Hematopoietic multipotent progenitor cell treated with erythropoietin and hydrocortisone succinate and interleukin-3 and kit ligand, for 15 days (in vitro differentiated cells): Measurements from ENCODE around the gene CACNA2D3.

Experiments
- DNase-seq: peaks from one replicate; pipeline ENCODE4 v3.0.0-alpha.2; 2015; ENCODE audit warnings: low spot score

CACNA2D3 gene

DNA sequence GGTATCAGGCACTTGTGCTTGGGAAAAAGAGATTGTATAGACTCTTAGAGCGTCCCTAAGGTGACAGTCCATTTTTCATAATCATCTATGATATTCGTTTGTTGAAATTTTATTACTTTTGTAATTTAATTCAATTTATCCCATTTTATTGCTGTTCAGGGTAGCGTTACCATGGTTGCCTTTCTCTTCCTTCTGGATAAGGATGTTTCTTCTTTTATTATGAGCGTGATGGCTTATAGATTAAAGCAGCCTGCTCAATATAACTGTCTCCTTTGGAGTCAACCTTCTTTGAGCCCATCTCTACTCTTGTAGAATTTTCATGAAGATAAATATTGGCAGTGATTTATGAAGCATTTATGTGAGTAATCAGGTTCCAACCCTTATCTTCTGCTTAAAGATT is 623.5 kb downstream of the CACNA2D3 start:
- DNase-seq: no peak

GRCh38 chr3:54746722-54747121 is 624.4 kb downstream of the CACNA2D3 start:
- no peak for DNase-seq

DNA sequence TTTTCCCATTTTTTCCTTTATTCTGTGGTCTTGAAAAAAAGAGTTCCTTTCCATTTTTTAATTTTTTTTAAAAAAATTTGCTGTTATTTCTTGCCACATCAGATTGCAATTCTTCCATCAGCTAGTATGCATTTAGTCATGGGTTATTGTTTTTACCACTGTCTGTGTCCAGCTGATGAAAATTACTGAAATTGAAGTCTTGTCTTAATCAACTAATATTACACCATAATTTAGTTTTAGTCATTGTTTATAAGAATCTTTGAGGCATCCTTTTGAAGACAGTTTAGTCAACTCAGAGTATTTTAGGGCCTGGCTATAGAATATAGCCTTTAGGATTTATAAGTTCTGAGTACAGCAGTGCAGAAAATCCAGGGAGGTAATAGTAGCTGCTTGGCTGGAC is 633.4 kb downstream of the CACNA2D3 start:
- DNase-seq: no peak

- DNase-seq: no peak
Observed at GRCh38 chr3:54756330-54756731, 634.0 kb downstream of the CACNA2D3 start.

DNA sequence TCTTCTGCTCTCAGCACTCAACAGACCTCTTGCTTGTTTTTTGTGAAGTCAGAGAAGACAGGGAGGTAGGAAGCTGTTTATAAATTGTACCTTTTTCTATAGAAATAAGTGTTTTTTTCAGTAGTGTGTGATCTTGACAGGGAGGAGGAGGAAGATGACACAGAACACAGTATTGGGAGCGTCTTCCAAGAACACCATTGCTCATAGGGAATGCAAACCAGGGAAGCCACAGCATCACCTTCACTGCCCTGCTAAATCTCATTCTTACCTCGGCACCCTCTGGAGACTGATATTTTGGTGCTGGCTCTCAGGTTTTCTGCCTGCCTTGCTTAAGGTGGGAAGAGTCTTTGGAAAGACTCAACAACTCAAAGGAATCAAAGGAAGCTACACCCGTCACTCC is 636.1 kb downstream of the CACNA2D3 start:
- DNase-seq: no peak

DNA sequence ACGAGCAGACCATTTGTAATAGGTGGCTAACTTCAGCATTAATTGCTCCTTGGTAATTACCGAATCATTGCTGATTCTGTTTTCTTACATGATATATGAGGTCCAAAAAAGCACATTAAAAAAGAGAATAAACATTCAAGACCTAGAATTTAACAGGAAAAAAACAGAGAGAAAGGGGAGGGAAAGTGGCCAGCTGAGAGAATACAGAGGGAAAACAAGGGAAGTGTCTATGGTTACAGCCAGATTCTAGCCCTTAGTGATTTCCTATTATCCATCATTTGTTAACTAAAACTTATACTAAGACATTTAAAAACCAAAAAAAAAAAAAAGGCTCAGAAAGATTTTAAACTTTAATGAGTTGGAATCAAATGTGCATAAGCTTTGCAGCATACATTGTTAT is 636.8 kb downstream of the CACNA2D3 start:
- no peak for DNase-seq

DNA sequence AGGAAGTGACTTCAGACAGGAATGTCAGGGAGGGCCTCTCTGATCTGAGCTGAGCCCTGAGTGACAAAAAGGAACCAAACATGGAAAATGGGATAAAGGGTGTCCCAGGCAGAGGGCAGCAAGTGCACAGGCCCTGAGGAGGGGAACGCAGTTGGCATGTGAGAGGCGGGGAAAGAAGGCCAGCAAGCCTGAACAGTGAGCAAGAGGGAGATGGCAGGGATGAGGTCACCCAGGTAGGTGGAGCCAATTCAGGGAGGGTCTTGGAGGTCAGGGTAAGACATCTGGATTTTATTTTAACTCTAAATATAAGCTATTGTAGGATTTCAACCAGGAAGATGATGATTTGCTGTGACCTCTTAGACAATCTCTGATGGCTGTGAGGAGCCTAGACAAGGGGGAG is 637.8 kb downstream of the CACNA2D3 start:
- DNase-seq: no peak

DNA sequence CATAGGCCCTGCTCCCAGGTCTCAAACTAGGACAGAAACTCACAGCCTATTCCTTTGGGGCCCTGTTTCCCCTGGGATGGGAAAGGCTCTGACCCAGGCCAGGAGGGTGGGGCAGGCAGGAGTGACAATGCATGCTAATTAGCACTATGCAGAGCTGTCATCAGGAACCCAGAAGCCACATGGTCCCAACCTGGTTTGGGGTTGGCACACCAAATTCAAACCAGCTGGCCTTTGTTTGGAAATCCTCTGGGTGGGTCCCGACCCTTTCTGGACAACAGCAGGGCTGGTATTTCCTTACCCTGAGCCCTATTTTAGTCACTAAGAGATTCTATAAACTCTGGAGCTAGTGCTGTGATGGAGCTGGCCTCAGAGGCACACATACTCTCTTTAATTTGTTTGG is 639.3 kb downstream of the CACNA2D3 start:
- DNase-seq: no peak

GRCh38 chr3:54764911-54765310 is 642.6 kb downstream of the CACNA2D3 start:
- DNase-seq: no peak

- DNase-seq: no peak
Observed at GRCh38 chr3:54771050-54771449, 648.7 kb downstream of the CACNA2D3 start.

DNA sequence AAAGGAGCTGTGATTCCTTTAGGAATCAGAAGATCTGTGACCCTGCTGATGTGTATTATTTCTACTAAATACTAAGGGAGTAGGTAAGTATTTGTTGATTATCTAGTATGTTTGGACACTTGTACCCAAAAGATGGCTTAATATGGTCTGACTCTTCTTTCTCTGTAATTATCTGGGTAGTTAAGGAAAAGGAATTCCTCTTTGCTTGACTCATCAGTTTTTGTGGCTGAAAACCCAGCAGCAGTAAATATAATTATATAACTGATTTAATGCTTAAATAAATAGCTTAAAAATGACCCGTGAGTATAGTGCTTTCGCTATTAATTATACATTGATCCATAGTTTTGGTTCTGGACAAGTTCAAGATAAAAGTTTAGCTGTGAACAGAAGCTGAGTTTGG is 649.7 kb downstream of the CACNA2D3 start:
- DNase-seq: no peak

DNA sequence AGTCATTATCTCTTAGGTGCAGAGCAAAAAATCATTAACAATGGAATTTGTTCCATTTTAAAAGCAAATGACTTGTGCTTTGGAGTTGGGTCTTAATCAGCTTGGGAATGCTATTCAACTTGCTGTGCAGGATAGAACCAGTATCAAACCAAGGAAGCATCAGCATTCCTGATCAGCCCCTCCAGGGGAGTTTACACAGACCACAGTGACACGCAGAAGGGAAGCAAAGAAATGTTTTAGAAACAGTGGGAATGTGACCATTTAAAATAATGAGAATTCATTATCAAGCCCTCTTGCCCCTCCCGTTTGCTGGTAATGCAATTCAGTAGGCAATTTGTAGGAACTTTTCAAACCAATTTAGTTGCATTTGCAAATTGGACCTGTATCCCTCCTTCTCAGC is 650.4 kb downstream of the CACNA2D3 start:
- no peak for DNase-seq

GRCh38 chr3:54773271-54773670 is 650.9 kb downstream of the CACNA2D3 start:
- DNase-seq: no peak

DNA sequence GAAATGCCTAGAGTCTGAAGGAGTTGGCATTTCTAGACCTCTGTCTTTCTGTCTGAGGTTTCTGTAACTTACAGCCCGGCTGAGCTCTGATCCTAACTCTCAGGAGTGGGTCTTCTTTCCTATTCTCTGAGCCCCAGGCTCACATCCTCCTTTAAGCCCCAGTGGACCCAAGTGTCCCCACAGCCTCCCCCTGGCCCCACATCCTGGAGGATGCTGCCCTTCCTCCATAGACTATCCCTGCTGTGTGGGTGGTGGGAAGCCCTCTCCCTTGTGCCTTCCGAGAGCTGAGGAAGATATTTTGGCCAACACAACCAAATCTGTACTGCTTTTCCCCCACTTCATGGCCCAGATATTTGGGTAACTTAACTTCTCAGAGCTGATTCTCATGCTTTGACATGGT is 654.2 kb downstream of the CACNA2D3 start:
- no peak for DNase-seq

DNA sequence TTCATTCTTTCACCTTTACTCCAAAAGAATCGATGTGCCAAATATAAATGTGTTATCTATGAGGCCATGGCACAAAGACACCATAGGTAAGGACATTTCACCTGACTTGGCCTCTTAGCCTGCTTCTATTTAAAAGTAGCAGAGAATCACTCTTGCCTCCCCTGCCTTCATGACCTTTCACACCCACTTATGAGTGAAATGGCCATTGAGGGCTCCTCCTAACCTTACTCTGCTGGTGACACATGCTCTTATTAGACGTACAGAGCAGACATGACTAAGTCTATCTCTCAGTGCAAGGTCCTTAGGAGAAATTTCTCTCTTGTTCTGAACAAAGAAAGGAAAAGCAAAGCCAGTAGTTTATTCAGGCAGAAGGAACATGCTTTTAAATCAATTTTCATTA is 654.8 kb downstream of the CACNA2D3 start:
- no peak for DNase-seq

GRCh38 chr3:54780336-54780735 is 658.0 kb downstream of the CACNA2D3 start:
- DNase-seq: no peak

GRCh38 chr3:54781728-54782127 is 659.4 kb downstream of the CACNA2D3 start:
- DNase-seq: no peak

DNA sequence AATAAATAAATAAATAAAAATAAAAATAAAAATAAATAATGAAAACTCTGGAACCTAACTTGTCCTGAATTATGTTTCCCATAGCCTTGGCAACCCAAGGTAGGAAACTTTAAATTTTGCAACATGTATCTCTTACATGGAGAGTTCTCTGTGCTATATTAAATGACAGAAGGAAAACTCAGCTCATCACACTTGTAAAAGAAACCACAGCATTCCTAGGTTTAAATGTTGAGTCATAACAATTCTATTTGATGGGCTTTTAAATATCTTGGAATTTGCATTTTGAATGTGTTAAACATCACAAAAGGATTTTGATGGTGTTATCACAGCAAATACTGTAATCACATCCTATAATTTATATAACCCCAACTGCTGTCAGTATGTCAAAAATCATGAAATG is 661.3 kb downstream of the CACNA2D3 start:
- no peak for DNase-seq

- DNase-seq: no peak
Observed at GRCh38 chr3:54784021-54784420, 661.7 kb downstream of the CACNA2D3 start.

GRCh38 chr3:54785976-54786375 is 663.6 kb downstream of the CACNA2D3 start:
- DNase-seq: no peak

GRCh38 chr3:54790051-54790450 is 667.7 kb downstream of the CACNA2D3 start:
- DNase-seq: no peak

DNA sequence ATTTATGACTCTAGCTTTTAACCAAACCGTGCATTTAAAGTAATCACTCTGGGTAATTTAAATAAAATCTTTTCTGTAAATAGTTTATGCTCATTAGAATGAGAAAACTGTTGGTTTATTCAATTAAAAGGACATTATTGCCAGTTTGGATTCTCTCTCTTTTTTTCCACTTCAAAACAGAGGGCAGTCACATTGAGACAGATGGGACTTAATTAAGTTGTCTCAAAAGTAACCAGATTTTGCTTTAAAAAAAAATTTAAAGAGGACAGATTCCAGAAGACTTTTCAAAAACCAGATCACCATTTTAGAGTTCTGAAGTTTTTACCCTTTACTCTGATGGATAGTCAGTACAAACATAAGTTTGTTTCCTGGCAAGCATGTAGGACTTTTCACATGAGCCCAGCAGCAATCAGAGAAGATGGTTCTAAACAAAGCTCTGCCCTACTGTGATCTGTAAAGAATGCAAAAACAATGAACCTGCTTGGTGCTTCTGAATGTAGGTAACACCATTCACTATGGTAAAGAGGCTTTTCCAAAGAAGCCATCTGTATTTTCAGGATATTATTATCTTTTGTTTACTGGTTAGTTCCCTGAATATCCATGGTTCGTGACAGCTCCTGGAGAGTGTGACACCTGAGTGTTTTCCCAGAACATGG is 669.3 kb downstream of the CACNA2D3 start:
- no peak for DNase-seq

- DNase-seq: no peak
Observed at GRCh38 chr3:54792584-54792983, 670.2 kb downstream of the CACNA2D3 start.

DNA sequence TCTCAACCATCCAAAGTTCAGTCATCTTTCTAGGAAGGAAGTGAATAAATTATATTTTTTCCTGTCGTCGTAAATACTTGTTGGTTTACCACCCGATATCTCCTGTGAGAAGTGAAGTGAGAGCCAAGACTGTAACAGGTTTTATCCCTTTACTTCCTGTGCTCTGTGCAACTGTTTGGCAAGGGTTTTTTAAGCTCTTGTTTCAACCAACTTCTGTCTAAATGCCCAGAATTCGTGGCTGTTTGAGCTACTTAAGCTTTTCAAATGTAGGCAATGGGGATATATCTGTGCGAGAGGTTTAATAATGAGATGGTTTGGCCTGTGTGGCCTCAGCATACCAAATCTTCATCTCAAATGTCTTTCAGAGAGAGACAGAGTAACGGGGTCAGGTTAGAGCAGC is 670.8 kb downstream of the CACNA2D3 start:
- DNase-seq: no peak

- DNase-seq: no peak
Observed at GRCh38 chr3:54797111-54797510, 674.8 kb downstream of the CACNA2D3 start.
